GM19193 (cell line): ENCODE measurements around the gene CCDC89.

Experiments used
- POLR2A ChIP-seq: IDR thresholded peaks from 4 replicates; pipeline ENCODE4 v1.6.1; 2011; ENCODE audit not compliant: insufficient read depth, insufficient read length; ENCODE audit errors: extremely low read depth

CCDC89 gene

GRCh38 chr11:85685820-85686459, at the start of gene CCDC89:
CCDC89 (minus strand) TSS chr11:85686195; CDS start chr11:85686130, 65 bp downstream.
- TF ChIP-seq POLR2A: no peak

GRCh38 chr11:85732965-85733364, 47.0 kb upstream of the CCDC89 start:
- TF ChIP-seq POLR2A: no peak

- TF ChIP-seq POLR2A: no peak
Measured at GRCh38 chr11:85726381-85726780, 40.4 kb upstream of the CCDC89 start.

- TF ChIP-seq POLR2A: no peak
Measured at GRCh38 chr11:85725510-85726258, 39.7 kb upstream of the CCDC89 start.

- no peak for TF ChIP-seq POLR2A
Measured at GRCh38 chr11:85724748-85725465, 38.9 kb upstream of the CCDC89 start.

GRCh38 chr11:85723088-85723487, 37.1 kb upstream of the CCDC89 start:
- no peak for TF ChIP-seq POLR2A

GRCh38 chr11:85721191-85721590, 35.2 kb upstream of the CCDC89 start:
- TF ChIP-seq POLR2A: no peak

GRCh38 chr11:85718991-85719807, 33.2 kb upstream of the CCDC89 start:
- TF ChIP-seq POLR2A: no peak

- TF ChIP-seq POLR2A: no peak
Measured at GRCh38 chr11:85718126-85718943, 32.3 kb upstream of the CCDC89 start.

- no peak for TF ChIP-seq POLR2A
Measured at GRCh38 chr11:85717429-85717828, 31.4 kb upstream of the CCDC89 start.

- no peak for TF ChIP-seq POLR2A
Measured at GRCh38 chr11:85712953-85713352, 27.0 kb upstream of the CCDC89 start.

- no peak for TF ChIP-seq POLR2A
Measured at GRCh38 chr11:85710917-85711316, 24.9 kb upstream of the CCDC89 start.

GRCh38 chr11:85709941-85710702, 24.1 kb upstream of the CCDC89 start:
- TF ChIP-seq POLR2A: no peak
